ENCODE measurements around the gene HHLA2. TPM values are rescaled to one million over a fixed set of nuclear protein-coding genes. Genes with fewer than 3 reads are reported as not detected.

Gene HHLA2
- total RNA-seq, 1 experiment from 2014 or later = not detected

- DNase-seq (ENCODE audit: low read depth) = no peak
Measured at GRCh38 chr3:108391917-108392593, 95.7 kb downstream of the HHLA2 start.

GRCh38 chr3:108393128-108393900 lies 97.0 kb downstream of the HHLA2 start:
- DNase-seq (ENCODE audit: low read depth) = no peak

GRCh38 chr3:108394016-108394415 lies 97.7 kb downstream of the HHLA2 start:
- DNase-seq (ENCODE audit: low read depth) = no peak

- no peak for DNase-seq (ENCODE audit: low read depth)
Measured at GRCh38 chr3:108394563-108394962, 98.2 kb downstream of the HHLA2 start.

GRCh38 chr3:108396336-108396735 lies 100.0 kb downstream of the HHLA2 start:
- no peak for DNase-seq (ENCODE audit: low read depth)

- no peak for DNase-seq (ENCODE audit: low read depth)
Measured at GRCh38 chr3:108398510-108398909, 102.2 kb downstream of the HHLA2 start.

GRCh38 chr3:108401836-108402235 lies 105.5 kb downstream of the HHLA2 start:
- no peak for DNase-seq (ENCODE audit: low read depth)

- DNase-seq (ENCODE audit: low read depth) = no peak
Measured at GRCh38 chr3:108403198-108403597, 106.8 kb downstream of the HHLA2 start.

- DNase-seq (ENCODE audit: low read depth) = no peak
Measured at GRCh38 chr3:108403686-108404345, 107.5 kb downstream of the HHLA2 start.

- DNase-seq (ENCODE audit: low read depth) = no peak
Measured at GRCh38 chr3:108404368-108404767, 108.0 kb downstream of the HHLA2 start.

GRCh38 chr3:108406063-108406660 lies 109.8 kb downstream of the HHLA2 start:
- DNase-seq (ENCODE audit: low read depth) = no peak

GRCh38 chr3:108406661-108407206 lies 110.4 kb downstream of the HHLA2 start:
- peak; percentile 87 for DNase-seq (ENCODE audit: low read depth)

- DNase-seq (ENCODE audit: low read depth) = no peak
Measured at GRCh38 chr3:108407886-108408285, 111.5 kb downstream of the HHLA2 start.

GRCh38 chr3:108408883-108409799 lies 112.8 kb downstream of the HHLA2 start:
- DNase-seq (ENCODE audit: low read depth) = no peak

- DNase-seq (ENCODE audit: low read depth) = no peak
Measured at GRCh38 chr3:108409800-108410178, 113.4 kb downstream of the HHLA2 start.

GRCh38 chr3:108410531-108410984 lies 114.2 kb downstream of the HHLA2 start:
- no peak for DNase-seq (ENCODE audit: low read depth)

GRCh38 chr3:108412121-108412750 lies 115.9 kb downstream of the HHLA2 start:
- no peak for DNase-seq (ENCODE audit: low read depth)

GRCh38 chr3:108414007-108414406 lies 117.7 kb downstream of the HHLA2 start:
- no peak for DNase-seq (ENCODE audit: low read depth)

- DNase-seq (ENCODE audit: low read depth) = no peak
Measured at GRCh38 chr3:108415661-108416060, 119.3 kb downstream of the HHLA2 start.

All from HT1080 (cell line).